Measurements from ENCODE around the gene SNCA. TPM values are rescaled to one million over a fixed set of nuclear protein-coding genes. Genes with fewer than 3 reads are reported as not detected.

The SNCA gene
- total RNA-seq: 1.0 and 2.0 TPM in 2 replicates

DNA sequence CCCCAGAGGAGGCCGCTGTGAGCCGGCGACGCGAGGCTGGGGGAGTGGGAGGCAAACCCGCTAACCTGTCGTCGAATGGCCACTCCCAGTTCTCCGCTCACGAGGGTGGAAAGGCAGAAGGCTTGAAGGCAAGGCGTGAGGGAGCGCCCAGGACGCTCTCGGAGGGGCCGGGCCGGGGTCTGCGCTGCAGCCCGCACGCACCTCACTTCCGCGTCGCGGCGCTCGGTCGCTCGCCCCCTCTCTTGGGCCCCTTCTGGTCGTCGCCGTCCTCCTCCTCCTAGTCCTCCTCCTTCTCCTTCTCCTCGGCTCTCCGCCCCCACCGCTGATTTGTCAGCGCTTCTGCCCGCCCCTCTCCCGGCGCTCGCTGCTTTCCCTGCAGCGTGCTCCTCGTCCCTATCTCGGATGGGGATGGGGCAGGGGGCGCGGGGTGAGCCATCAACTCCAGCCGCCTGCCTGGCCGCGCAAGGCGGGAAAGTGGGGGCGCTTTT lies at the start of gene SNCA:
TSS of gene SNCA (minus strand) at position 265 of the 488 bp plus-strand sequence. CDS start 1,494 bp downstream, outside the sequence.

Other genes starting within 250 kb of the SNCA start
- 1.6 TPM in 1 of 2 replicates, not detected in the other for gene MMRN1, start 57.7 kb upstream of the SNCA start, total RNA-seq

All from smooth muscle cell of trachea (primary cell).